NCI-H446 treated with DMSO at 0.1 percent for 48 hours (cell line): ENCODE data around the gene PCDH9.

ENCODE experiments used
- DNase-seq: peaks from one replicate; lab custom pipeline; 2025; lab: John Stamatoyannopoulos, UW

PCDH9 gene

DNA sequence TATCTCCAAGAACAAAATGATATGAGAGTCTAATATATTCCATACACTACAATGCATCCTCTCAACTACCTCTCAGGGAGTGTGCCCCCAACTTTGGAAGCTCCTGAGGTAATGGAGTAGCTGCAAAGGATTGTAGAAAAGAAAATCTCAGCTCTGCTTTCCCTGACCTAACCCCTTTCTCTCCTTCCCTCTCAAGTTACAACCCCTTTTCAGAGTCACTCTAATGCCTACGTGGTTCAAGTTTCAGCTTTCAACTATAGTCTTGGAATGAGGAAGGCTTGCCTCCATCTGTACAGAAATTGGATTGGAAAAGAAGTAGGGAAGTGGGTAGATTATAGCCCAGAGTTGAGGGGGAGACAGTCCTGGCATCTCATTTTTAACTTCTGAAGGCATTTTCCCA is 256.0 kb downstream of the PCDH9 start:
- no peak for DNase-seq

DNA sequence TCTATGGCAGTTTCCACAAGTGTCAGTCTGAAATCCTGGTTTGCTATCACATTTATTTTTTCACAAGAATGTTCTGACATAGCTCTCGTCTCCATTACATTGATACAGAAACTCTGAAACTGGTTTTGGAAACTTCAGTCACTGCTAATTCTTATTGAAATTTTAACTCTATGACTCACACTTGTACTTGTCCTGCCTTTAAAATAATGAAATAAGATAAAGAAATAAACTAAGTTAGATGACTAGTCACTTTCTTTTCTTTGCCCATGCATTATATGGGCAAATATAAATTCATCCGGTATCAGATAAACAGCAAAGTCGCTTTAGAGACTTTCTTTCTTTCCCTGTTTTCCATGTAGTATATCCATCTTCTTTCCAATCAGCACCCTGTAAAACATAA is 257.5 kb downstream of the PCDH9 start:
- DNase-seq = no peak

DNA sequence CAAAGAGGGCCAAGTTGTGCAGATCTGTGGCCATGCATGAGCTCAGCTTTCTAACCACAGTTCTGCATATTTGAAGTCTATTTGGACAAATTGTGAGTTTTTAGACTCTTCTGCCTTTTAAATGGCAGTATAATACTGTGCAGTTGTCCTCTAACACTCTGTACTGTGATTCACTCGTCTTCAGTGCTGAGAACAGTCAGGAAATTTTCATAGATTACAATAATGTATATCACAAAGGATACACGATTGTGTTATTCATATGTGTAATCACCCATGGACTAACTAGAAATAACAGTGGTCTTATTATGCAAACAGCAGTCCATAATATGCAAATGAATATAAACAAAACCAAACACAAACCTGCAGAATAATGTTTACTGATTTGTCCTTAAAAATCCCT is 259.1 kb downstream of the PCDH9 start:
- DNase-seq = no peak

DNA sequence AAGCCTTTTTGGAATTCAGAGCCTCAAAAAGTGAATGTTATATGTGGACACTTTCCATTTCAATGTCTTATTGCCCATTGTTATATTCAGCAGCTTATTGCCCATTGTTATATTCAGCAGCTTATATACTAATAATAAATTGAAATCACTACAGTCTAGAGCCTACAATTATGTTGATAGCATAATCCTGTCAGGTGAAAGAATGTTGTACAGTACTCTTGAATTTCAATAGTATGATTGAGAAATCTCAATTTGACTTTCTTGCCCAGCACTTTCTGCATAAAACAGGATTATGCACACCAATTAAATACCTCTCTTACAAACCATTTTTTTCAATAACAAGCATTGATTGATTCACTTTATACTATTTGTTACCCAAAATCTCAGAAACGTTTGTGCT is 260.8 kb downstream of the PCDH9 start:
- no peak for DNase-seq

DNA sequence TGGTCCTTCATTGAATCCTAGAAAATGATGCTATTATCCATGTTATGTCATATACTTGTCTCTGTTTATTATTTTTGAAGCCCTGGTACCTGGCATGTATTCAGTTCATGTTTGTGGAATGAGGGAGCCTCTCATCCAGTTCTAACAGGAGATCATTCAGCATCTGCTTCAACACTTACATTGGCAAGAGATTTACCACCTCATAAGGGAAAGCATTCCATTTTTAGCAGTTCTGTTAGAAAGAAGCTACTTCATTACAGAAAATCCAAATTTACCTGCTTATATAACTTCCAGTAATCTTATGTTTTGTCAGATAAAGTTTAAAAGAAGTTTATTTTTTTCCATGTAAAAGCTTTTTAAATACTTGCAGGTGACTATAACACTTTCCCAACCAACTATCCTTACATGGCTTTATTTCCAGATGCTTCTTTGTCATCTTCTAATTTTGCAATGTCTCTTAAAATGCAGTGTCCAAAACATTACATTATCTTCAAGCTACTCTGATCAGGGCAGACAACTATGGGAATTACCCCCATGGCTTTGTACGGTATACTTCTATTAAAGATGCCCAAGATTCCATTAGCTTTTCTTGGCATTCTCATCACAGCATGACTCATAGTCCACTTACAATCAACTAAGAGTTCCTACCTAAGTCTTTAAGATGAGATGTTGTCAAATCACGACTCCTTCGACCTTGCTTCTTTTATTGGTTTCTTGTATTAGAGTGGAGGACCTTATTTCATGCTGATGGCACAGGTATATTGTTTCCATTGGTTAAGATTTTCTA is 262.1 kb downstream of the PCDH9 start:
- no peak for DNase-seq

DNA sequence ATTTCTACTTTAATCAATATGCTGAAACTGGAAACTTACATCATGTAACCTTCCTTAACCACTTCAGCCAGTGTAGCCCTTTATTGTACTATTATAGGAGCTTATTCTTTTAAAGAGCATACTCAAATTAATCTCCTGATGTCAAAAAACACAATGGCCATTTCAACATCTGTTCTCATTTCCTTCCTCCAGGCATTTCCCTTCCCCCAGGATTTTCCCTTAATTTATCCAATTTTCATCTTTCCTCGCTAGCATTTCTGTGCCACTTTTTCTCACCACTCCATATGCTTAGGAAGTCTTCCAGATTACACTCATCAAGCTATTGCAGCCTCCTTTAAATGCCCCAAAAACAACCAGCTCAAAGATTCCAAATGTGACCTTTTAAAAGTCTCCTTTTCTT is 265.0 kb downstream of the PCDH9 start:
- DNase-seq = no peak

DNA sequence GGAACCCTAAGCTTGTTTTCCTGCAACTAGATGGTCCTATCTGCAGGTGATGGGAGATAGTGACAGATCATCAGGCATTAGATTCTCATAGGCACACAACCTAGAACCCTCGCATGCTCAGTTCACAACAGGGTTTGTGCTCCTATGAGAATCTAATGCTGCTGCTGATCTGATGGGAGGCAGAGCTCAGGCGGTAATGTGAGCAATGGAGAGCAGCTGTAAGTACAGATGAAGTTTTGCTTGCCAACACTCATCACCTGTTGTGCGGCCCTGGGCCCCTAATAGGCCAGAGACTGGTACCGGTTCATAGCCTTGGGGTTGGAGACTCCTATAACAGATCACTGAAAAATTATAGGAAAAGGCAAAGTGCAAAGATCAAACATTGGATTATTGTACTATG is 267.2 kb downstream of the PCDH9 start:
- DNase-seq = no peak

DNA sequence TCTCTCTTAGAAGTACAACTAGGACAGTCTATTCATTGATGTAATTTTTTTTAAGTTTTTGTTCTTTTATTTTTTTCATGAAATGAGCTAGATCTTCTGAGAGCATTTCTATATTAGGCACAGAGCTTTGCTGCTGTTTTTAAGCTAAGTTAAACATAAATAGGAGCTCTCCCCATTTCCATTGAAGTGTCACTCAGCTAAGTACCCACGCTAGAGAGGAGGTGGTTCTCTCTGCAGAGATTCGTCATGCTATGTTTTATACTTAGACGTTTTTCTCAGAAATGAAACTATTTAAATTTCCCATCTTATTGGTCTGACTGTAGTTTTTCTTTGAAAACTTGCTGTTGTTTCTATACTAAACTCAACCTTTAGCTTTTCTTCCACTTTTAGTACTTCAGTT is 271.5 kb downstream of the PCDH9 start:
- DNase-seq = no peak

DNA sequence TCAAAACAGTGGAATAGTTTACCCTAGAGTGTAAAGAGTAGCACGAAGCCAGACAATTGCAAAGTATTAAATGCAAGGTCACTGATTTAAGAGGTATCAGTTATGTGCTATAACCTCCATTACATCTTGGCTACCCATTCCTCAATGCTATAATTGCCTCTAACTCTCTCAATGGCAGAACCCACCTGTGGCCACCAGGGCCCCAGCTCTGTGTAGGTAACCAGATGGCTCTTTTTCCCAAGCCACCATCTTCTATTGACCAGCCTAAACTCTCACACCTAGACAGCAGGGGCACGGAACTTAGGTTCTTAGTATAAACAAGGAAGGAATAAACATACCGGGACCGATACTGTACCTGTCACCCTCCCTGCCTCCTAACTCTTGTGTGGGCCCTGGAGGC is 277.6 kb downstream of the PCDH9 start:
- no peak for DNase-seq

DNA sequence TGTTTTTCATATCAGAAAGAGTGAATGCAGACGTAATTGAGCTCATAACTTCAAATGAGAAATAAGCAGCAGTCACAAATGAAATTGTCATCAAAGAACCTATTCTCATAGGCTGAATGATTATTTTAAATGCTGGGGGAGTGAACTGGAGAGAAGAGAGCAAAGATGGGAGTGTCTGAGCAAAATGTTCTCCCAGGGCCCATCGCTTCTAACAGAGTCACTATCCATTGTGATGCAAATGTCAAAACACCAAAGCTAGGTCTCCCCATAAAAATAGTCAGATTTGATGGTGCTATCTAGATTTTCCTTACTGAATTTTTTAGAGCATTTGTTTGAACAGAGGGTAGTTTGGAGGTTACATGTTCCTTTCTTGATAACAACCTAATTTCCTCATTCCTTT is 278.7 kb downstream of the PCDH9 start:
- DNase-seq = no peak

DNA sequence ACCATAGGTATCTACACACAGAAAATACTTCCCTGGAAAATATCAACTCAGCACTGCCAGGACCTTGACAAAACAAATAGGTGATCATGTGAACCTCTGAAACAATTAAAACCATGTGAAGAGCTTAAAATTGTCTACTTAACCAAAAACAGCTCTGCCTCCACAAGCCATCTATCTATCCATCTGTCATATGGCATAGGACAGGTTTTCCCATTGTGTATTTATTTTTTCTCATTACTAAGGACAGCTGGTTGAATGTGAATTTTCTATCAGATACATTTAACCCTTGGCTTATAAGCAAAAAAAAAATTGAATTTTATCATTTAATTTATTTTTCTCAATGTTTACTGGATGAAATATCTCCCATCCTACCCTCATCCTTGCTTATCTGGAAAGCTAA is 279.5 kb downstream of the PCDH9 start:
- DNase-seq = no peak

DNA sequence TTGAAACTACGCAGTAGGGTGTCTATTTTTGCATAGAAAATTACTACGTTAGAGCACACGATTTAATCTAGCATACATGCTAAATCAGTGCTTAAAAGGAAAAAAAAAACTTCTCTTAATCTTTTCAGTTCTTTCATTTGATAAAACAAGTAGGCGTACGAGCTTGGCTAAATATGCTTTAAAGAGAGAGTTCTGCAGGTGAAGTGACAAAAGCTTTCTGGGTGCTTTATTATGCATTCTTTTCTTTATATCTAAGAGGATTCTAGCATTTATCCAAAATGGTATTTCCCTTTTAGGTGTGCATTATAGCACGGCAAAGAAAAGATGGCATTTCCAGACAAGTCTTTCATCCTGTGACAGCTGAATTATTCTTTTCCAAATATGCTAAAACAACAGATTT is 281.2 kb downstream of the PCDH9 start:
- no peak for DNase-seq

DNA sequence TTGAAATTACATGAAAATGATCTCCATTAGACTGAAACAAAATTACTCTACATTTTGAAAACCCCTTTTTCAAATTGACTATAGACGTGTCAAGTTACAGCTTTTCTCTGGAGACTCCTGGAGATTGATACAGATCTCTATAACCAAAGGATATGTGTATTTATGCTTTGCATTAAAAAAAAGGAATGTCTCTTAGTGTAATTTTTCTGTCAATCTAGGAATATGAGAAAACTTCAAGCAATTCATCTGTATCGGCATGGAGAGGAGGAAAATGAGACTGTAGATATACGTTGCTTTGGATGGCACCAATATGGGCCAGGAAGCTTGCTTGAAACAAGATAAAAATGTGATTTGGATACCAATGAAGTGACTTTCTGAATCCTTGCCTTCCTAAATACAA is 286.6 kb downstream of the PCDH9 start:
- DNase-seq = no peak

DNA sequence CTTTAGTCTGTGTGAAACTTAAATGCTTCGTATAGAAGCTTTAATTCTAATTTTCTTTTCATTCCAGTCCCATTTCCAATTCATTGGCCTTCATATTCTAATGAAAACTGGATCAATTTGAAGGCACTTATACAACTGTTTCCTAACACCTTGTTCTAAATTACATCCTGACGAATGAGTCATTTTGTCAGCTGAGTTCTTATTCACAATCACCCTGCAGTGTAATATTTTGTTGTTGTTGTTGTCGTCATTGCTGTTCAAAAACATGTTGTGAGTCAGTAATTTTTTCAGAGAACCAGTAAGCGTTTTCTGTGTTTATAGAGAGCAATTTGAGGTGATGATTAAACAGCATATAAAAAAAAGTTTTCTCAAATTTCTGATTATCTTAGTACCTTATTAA is 290.0 kb downstream of the PCDH9 start:
- no peak for DNase-seq

DNA sequence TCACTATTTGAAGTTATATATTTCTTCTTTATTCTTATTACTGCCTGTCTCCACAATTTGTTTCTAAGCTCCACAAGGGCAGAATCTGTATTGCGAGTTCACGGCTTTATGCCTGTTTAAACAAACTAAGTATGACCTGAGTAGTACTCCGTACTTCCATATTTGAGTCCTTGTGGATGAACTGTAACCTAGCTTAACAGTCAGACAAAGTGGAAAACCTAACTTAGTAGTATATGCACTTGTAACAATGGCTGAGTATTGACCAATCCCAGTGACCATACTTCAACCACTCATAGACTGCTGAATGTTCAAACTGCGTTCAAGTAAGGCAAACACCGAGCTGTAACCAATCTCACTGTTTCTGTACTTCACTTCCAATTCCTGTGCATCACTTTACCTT is 292.7 kb downstream of the PCDH9 start:
- no peak for DNase-seq

DNA sequence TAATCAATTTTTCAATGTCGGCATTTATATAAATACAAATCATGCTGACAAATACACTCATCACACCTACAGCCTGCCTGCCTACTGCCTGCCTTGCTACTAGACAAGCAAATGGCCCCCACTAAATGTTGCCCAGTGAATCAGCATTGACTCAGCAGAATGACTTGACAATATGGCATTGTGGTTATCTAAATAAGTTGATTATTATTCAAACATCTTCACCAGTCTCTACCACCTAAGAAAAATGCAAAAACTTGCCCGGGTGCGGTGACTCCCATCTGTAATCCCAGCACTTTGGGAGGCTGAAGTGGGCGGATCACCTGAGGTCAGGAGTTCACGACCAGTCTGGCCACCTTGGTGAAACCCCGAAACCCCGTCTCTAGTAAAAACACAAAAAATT is 296.1 kb downstream of the PCDH9 start:
- no peak for DNase-seq

DNA sequence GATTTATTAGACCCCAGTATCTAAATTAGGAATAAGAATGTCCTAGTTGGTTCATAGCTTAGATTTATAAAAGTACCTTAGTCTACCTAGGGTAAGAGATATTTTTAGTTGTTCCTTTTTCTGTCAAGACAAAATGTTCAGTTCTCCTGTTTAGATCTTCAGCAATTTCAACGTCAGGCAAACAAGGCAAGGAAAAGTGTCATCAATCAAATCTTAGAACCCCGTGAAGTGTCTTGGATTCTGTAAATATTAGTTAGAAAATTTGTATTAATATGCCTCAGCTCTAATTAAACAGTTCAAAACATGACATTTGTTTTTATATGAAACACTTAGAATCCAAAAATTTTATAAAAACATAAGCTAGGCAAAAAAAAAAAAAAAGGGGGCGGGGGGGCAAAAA is 296.6 kb downstream of the PCDH9 start:
- DNase-seq = no peak

DNA sequence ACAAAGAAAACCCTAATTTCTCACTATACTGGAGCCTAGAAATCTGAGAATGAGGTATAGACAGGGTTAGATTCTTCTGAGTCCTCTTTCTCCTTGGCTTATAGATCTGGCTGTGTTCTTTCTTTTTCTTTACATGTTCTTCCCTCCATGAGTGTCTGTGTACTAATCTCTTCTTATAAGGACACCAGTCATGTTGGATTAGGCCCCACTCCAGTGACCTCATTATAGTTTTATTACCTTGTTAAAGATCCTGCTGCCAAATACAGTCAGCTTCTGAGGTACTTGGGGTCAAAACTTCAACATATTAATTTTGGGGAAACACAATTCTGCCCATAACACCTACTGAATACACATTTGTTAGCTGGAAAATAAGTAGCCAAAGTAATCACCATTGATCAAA is 302.6 kb downstream of the PCDH9 start:
- no peak for DNase-seq

DNA sequence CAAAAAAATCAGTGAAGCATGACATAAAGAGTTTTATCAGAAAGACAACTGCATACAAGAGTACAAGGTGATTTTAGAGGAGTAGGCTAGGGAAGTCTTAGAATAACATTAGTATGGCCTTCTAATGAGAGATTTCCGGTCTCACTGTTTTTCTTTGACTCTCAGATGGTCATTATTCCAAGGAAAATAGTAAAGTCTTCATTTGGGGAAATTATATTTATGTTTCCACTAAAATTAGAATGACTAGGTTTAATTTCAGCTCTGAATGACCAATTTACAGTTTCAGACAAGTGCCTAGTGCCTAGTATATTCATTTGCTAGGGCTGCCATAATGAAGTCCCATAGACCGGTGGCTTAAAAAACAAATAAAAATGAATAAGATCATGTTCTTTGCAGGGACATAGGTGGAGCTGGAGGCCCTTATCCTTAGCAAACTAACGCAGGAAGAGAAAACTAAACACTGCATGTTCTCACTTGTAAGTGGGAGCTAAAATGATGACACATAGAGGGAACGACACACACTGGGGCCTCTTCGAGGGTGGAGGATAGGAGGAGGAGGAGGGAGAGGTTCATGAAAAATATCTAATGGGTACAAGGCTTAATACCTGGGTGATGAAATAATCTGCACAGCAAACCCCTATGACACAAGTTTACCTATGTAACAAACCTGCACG is 303.1 kb downstream of the PCDH9 start:
- no peak for DNase-seq

DNA sequence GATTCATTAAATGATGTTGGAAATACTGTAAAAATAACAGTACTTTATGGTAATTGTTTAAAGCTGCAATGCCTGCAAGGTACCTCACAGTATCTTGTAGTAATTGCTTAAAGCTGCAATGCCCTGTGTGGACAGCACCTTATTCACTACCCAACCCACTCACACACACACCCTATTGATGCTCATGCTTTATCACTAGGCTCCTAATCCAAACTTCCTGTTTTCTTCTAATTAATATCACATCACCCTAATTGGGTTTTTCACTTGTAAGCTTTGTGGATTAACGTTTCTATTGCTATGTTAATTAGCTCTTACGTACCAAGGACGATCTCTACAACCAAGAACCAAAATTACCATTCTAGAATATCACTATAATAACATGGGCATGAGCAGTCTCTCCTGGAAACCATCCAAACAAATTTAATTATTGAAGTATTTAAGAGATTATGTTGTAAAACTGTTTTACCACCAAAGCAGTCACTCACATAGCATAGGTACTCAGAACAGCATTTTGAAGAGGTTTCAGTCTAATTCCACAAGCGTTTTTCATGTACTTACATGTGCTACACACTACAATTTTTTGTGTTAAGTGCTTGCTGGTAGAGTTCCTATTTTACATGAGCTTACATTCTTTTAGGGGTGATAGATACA is 303.8 kb downstream of the PCDH9 start:
- no peak for DNase-seq

DNA sequence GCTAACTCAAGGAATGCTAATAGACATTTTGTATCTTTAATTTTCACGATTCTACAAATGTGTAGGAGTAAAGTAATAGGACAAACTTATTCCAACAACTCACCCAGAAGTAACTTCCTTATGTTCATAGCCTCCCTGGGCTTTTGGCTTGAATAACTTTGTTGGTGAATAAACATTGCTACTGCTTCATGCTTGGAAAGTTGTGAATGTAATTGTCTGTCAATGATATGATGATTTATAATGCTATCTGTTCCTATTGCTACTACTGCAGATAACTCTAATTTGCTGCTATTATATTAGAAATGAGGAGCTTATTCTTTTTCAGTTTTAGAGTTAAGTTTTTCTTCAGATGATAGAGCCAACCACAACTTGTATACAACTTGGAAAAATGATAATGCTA is 307.7 kb downstream of the PCDH9 start:
- peak; percentile 36 for DNase-seq

DNA sequence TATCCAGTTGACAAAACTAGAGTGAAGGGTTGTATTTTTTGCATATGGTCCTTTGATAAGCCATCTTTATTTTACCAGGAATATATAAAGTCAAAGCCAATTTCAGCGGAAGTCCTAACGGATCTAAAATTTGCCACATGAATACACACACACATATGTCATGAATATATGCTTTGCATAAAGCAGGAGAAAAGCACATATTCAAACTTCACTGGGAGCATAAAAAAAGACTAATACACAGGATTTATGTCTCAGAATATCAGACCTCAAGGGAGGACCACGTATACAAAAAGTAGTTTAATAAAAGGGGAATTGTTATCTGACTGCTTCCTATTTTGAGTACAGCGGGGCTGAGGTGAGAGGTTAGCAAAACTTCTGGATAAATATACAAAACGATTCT is 308.7 kb downstream of the PCDH9 start:
- no peak for DNase-seq

DNA sequence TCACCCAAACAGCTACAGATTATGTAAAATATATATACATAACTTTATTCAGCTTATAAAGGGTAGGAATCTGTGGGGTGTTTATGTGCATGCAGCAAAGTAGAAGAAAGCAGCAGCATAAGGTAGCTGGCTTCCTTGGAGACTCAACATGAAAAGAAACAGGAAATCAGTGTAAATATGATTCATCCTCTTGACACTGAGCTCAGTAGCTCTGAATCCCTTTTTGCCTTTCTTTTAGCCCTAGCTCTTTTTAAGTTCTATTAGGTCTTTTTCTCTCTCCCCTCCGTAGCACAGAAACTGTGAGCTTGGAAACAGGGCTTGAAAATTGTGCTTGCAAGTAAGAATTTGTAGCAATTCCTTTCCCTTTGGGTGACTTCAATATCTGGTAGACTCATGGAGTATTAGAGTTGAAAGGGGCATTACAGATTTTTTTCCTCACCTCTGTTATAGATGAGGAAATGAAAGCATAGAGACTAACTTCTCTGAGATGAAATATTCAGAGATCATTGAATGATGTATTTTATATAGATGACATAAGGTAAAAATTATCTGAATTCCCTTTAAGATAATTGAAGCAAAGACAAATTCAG is 314.4 kb downstream of the PCDH9 start:
- no peak for DNase-seq
